Measurements from ENCODE around the gene GPR132. TPM values are rescaled to one million over a fixed set of nuclear protein-coding genes. Genes with fewer than 3 reads are reported as not detected.

GPR132 gene
- total and polyA plus RNA-seq, 9 of the 15 experiments (the other 6 are each of a cell fraction or from before 2014, with no cell fraction given) = 0.01 to 1.1 (median 0.25) TPM; not detected in 1

- TF ChIP-seq NKRF (IDR thresholded peaks at IDR 0.05; ENCODE audit: borderline replicate concordance) (no peak), IFI16 (CRISPR knock-in tag; IDR thresholded peaks at IDR 0.05) (no peak), ZNF764 (CRISPR knock-in tag; IDR thresholded peaks at IDR 0.05; ENCODE audit: low read depth) (no peak), RBBP5 (IDR thresholded peaks at IDR 0.05; ENCODE audit: borderline replicate concordance, insufficient read depth, low read length, poor library complexity, severe bottlenecking) (no peak), NEUROD1 (IDR thresholded peaks at IDR 0.05; ENCODE audit: borderline replicate concordance, low read depth, low read length, partially characterized antibody) (no peak), ATF2 (CRISPR knock-in tag; IDR thresholded peaks at IDR 0.05) (no peak), TCFL5 (CRISPR knock-in tag; conservative IDR thresholded peaks at IDR 0.05) (no peak), ZNF655 (CRISPR knock-in tag; IDR thresholded peaks at IDR 0.05) (no peak), ZNF444 (CRISPR knock-in tag; IDR thresholded peaks at IDR 0.05) (no peak)
These were observed 19.7 kb upstream of the GPR132 start (continued) for GRCh38 chr14:105084741-105085571.

All from K562 (cell line).